Measurements from ENCODE around the gene OTOA.

The OTOA gene

DNA sequence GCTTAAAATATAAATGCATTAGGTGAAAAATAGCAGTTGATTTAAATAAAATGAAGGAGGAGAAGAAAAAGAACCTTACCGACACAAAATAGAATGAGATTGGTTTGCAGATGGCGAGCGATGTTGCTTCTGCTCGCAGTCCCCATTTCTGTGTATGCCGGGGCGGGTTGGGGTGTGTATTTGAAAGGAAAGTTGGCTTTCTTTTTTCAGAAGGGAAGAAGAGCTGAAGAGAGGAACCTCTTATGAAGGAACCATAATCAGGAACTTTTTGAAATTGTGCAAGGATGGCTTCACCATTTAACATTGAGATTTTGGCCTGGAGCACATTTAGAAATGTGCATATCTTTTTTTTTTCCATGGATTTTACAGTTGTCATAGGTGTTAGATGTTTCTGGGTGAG lies 11.3 kb upstream of the OTOA start, which contains the start of gene IGSF6:
TSS of gene IGSF6 (minus strand) at position 156 of the 400 bp plus-strand sequence. CDS start at position 146, 10 bp downstream.
- TF ChIP-seq SIN3A (IDR thresholded peaks at IDR 0.05; ENCODE audit: borderline replicate concordance, insufficient read depth, low read length) (no peak), FOXP2 (optimal IDR thresholded peaks at IDR 0.05; ENCODE audit: borderline replicate concordance, extremely low read depth, extremely low read length, insufficient read depth) (no peak), TAF1 (IDR thresholded peaks at IDR 0.05; ENCODE audit: borderline replicate concordance, insufficient read depth, low read length) (no peak), POLR2AphosphoS5 (IDR thresholded peaks at IDR 0.05; ENCODE audit: low read depth, low read length) (no peak)
- TF ChIP-seq, protein P1, sequence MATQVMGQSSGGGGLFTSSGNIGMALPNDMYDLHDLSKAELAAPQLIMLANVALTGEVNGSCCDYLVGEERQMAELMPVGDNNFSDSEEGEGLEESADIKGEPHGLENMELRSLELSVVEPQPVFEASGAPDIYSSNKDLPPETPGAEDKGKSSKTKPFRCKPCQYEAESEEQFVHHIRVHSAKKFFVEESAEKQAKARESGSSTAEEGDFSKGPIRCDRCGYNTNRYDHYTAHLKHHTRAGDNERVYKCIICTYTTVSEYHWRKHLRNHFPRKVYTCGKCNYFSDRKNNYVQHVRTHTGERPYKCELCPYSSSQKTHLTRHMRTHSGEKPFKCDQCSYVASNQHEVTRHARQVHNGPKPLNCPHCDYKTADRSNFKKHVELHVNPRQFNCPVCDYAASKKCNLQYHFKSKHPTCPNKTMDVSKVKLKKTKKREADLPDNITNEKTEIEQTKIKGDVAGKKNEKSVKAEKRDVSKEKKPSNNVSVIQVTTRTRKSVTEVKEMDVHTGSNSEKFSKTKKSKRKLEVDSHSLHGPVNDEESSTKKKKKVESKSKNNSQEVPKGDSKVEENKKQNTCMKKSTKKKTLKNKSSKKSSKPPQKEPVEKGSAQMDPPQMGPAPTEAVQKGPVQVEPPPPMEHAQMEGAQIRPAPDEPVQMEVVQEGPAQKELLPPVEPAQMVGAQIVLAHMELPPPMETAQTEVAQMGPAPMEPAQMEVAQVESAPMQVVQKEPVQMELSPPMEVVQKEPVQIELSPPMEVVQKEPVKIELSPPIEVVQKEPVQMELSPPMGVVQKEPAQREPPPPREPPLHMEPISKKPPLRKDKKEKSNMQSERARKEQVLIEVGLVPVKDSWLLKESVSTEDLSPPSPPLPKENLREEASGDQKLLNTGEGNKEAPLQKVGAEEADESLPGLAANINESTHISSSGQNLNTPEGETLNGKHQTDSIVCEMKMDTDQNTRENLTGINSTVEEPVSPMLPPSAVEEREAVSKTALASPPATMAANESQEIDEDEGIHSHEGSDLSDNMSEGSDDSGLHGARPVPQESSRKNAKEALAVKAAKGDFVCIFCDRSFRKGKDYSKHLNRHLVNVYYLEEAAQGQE (IDR thresholded peaks at IDR 0.05; ENCODE audit: insufficient read depth in 1 of 2, low read depth in 2 of 2, low read length in 2 of 2): no peak

DNA sequence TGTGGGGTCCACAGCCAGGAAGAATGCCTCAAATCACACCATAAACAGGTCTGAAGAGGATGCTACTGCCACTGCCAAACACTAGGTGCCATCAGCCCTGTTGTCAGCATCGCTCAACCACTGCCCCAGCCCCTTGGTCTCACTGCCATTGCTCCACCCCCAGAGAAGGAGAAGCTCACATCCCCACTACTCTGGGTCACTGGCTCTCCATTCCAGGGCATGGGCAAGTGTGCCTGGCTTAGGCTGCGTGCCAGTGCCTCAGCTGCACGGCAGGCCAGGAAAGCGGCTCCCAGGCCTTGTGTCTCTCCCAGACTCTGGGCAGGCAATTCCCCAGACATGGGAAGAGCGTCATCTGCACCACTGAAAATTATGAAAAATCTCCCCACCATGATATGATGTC lies 10.2 kb upstream of the OTOA start:
- TF ChIP-seq TAF1 (IDR thresholded peaks at IDR 0.05; ENCODE audit: borderline replicate concordance, insufficient read depth, low read length): no peak
- no peak for TF ChIP-seq POLR2AphosphoS5 (IDR thresholded peaks at IDR 0.05; ENCODE audit: low read depth, low read length)
- TF ChIP-seq, protein P1 (IDR thresholded peaks at IDR 0.05; ENCODE audit: insufficient read depth in 1 of 2, low read depth in 2 of 2, low read length in 2 of 2): no peak
- no peak for TF ChIP-seq SIN3A (IDR thresholded peaks at IDR 0.05; ENCODE audit: borderline replicate concordance, insufficient read depth, low read length)
- TF ChIP-seq FOXP2 (optimal IDR thresholded peaks at IDR 0.05; ENCODE audit: borderline replicate concordance, extremely low read depth, extremely low read length, insufficient read depth): no peak

DNA sequence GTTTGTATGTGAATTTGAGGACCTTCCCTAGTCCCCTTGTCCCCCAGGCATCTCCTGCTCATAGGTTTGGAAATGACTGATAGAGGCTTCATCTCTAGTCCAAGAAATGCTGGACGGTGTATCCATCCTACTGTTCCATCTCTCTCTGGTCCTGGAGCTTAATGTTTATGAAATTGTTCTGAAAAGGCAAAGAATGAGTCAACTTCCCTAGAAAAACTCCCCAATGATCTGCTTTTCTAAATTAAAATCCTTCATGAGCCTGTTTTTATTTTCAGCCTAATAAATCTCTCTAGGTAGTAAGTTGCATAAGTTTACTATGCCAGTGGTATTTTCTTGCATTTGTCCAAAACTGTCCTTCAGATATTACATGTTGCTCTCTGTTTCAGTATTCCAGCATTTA lies 9.3 kb upstream of the OTOA start:
- TF ChIP-seq POLR2AphosphoS5 (IDR thresholded peaks at IDR 0.05; ENCODE audit: low read depth, low read length) (no peak), TAF1 (IDR thresholded peaks at IDR 0.05; ENCODE audit: borderline replicate concordance, insufficient read depth, low read length) (no peak), SIN3A (IDR thresholded peaks at IDR 0.05; ENCODE audit: borderline replicate concordance, insufficient read depth, low read length) (no peak), FOXP2 (optimal IDR thresholded peaks at IDR 0.05; ENCODE audit: borderline replicate concordance, extremely low read depth, extremely low read length, insufficient read depth) (no peak)
- TF ChIP-seq, protein P1 (IDR thresholded peaks at IDR 0.05; ENCODE audit: insufficient read depth in 1 of 2, low read depth in 2 of 2, low read length in 2 of 2): no peak

- TF ChIP-seq, protein P1 (IDR thresholded peaks at IDR 0.05; ENCODE audit: insufficient read depth in 1 of 2, low read depth in 2 of 2, low read length in 2 of 2): no peak
- TF ChIP-seq POLR2AphosphoS5 (IDR thresholded peaks at IDR 0.05; ENCODE audit: low read depth, low read length) (no peak), SIN3A (IDR thresholded peaks at IDR 0.05; ENCODE audit: borderline replicate concordance, insufficient read depth, low read length) (no peak), FOXP2 (optimal IDR thresholded peaks at IDR 0.05; ENCODE audit: borderline replicate concordance, extremely low read depth, extremely low read length, insufficient read depth) (no peak)
These were observed 8.9 kb upstream of the OTOA start for GRCh38 chr16:21654881-21655280.

All from PFSK-1 (cell line).